MCF 10A (cell line): ENCODE data around the gene NR4A1. TPM values are rescaled to one million over a fixed set of nuclear protein-coding genes. Genes with fewer than 3 reads are reported as not detected.
"Not testable (repeated sequence)": the region's sequence is repeated elsewhere in the genome, so short reads cannot be mapped to it uniquely, and the experiment has no call there.

ENCODE experiments used
- BruUV-seq: library from RNA; stranded (reverse); fragments of 400-500 nt; replicated peaks from 2 replicates; lab custom pipeline; 2021; lab: Mats Ljungman, UMichigan
- CTCF ChIA-PET: fragments of 300-600 bp; sonication (Branson Sonifier 250); formaldehyde crosslinking; extraction: SDS; loops from one replicate; lab custom pipeline; 2021; ENCODE audit warnings: antibody characterized with exemption, inconsistent platforms; lab: Yijun Ruan, JAX
- POLR2A ChIA-PET: fragments of 300-600, 350-650 bp; sonication (Branson Sonifier 250); formaldehyde crosslinking; extraction: SDS; loops from one replicate; lab custom pipeline; 2020; ENCODE audit warnings: antibody characterized with exemption, inconsistent platforms; lab: Yijun Ruan, JAX
- DNase-seq: peaks from one replicate; pipeline ENCODE4 v3.0.0-alpha.2; 2018; ENCODE audit not compliant: unreplicated experiment
- H3K27ac Mint-ChIP-seq: one replicate; pipeline ENCODE4 v1.8.0; 2022; ENCODE audit warnings: mild to moderate bottlenecking, low read depth, mixed read lengths; ENCODE audit not compliant: unreplicated experiment
- H3K27me3 Mint-ChIP-seq: one replicate; pipeline ENCODE4 v1.8.0; 2022; ENCODE audit warnings: mixed read lengths; ENCODE audit not compliant: insufficient read depth, unreplicated experiment
- H3K36me3 Mint-ChIP-seq: one replicate; pipeline ENCODE4 v1.8.0; 2022; ENCODE audit warnings: mild to moderate bottlenecking, moderate library complexity, mixed read lengths; ENCODE audit not compliant: insufficient read depth, unreplicated experiment
- H3K4me1 Mint-ChIP-seq: one replicate; pipeline ENCODE4 v1.8.0; 2022; ENCODE audit warnings: mixed read lengths; ENCODE audit not compliant: insufficient read depth, unreplicated experiment
- H3K4me3 Mint-ChIP-seq: one replicate; pipeline ENCODE4 v1.8.0; 2022; ENCODE audit warnings: mild to moderate bottlenecking, moderate library complexity, mixed read lengths; ENCODE audit not compliant: unreplicated experiment
- H3K9me3 Mint-ChIP-seq: one replicate; pipeline ENCODE4 v1.8.0; 2022; ENCODE audit warnings: mixed read lengths; ENCODE audit not compliant: unreplicated experiment
- CTCF ChIP-seq: fragments of 200-600 bp; IDR thresholded peaks from one replicate; pipeline ENCODE4 v1.8.0; 2022; ENCODE audit warnings: antibody characterized with exemption, mild to moderate bottlenecking; ENCODE audit not compliant: unreplicated experiment
- intact Hi-C: fragments of 100-400 bp; cut with micrococcal nuclease; formaldehyde crosslinking; loops from 2 replicates; pipeline ENCODE4 v1.14.1; 2022
- total RNA-seq: library from RNA; stranded (reverse); gene quantifications from 2 replicates; pipeline ENCODE4 v1.2.3, GENCODE V29; 2022

Gene NR4A1
- total RNA-seq, 1 experiment from 2014 or later = 2.9 TPM

DNA sequence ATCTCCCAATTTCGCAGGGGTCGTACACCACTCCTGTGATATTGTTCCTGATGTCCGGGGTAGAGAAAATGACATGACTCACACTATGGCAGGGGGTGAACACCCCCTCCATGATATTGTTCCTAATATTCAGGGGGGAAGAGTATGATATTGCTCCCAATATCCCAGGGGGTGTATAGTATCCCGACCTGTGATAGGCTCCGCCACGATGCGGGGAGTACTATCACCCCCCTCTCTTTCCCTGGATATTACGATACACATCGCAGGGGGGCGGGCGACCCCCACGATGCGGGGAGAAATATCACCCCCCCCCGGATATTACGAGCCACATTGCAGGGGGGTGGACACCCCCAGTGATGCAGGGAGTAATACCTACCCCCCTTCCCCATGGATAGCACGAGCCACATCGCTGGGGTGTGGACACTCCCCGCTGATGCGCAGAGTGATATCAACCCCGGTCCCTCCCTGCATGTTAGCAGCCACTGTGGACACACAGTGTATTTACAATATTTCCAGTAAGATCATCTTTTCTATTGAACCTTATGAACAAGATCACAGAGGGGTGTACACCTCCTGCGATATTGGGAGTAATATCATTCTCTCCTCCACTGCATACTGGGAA lies 45.9 kb downstream of the NR4A1 start:
- no peaks in the 10 kb centered on the region for H3K9me3 Mint-ChIP-seq
- intact Hi-C loops = no loop called here
- no peaks in the 10 kb centered on the region for H3K4me1 Mint-ChIP-seq
- no peak for TF ChIP-seq CTCF
- H3K4me3 Mint-ChIP-seq = no peak overlapping the region
- peaks cover 77% of the 10 kb centered on the region for H3K27me3 Mint-ChIP-seq
- POLR2A ChIA-PET = no interaction called here
- no peak for DNase-seq
- no TSS peak for BruUV-seq
- CTCF ChIA-PET = interaction anchor here (1.0 kb wide), 1 partner anchor 71 kb away, joined by 3 read pairs; no protein-coding TSS in a partner anchor
- H3K27ac Mint-ChIP-seq = no peak overlapping the region
- H3K36me3 Mint-ChIP-seq = peaks cover 5% of the 10 kb centered on the region

- H3K4me3 Mint-ChIP-seq, H3K36me3 Mint-ChIP-seq, H3K4me1 Mint-ChIP-seq, POLR2A ChIA-PET, H3K9me3 Mint-ChIP-seq, H3K27ac Mint-ChIP-seq, DNase-seq, BruUV-seq, intact Hi-C loops, CTCF ChIA-PET: not testable (repeated sequence)
- peaks cover 53% of the 10 kb centered on the region for H3K27me3 Mint-ChIP-seq
Measured at GRCh38 chr12:52104431-52105089, 53.3 kb downstream of the NR4A1 start.

Other genes starting within 250 kb of the NR4A1 start
- not detected in 2 replicates for gene FIGNL2, start 202.7 kb upstream of the NR4A1 start, total RNA-seq
- not detected in 2 replicates for gene ANKRD33, start 163.3 kb upstream of the NR4A1 start, total RNA-seq
- gene ACVRL1, start 143.9 kb upstream of the NR4A1 start, total RNA-seq = not detected in 2 replicates
- gene ACVR1B, start 99.7 kb upstream of the NR4A1 start, total RNA-seq = 14.7 and 16.1 TPM in 2 replicates
- 0.39 TPM in 1 of 2 replicates, not detected in the other for gene TAMALIN, start 44.5 kb upstream of the NR4A1 start, total RNA-seq
- 64.2 and 66.9 TPM in 2 replicates for gene ATG101, start 18.5 kb downstream of the NR4A1 start, total RNA-seq
- gene SMIM41, start 28.3 kb downstream of the NR4A1 start, total RNA-seq = not detected in 2 replicates
- 27.4 and 52.3 TPM in 2 replicates for gene KRT80, start 140.6 kb downstream of the NR4A1 start, total RNA-seq
- 2,379 and 3,360 TPM in 2 replicates for gene KRT7, start 181.8 kb downstream of the NR4A1 start, total RNA-seq
- gene KRT86, start 223.2 kb downstream of the NR4A1 start, total RNA-seq = 37.8 and 45.1 TPM in 2 replicates
- gene KRT81, start 240.1 kb downstream of the NR4A1 start, total RNA-seq = 2,023 and 2,244 TPM in 2 replicates